Ishikawa (cell line): ENCODE results near the gene CLEC10A.

Experiments used
- CREB1 ChIP-seq: IDR thresholded peaks from 2 replicates; pipeline ENCODE4 v1.6.1; 2012; ENCODE audit warnings: low read depth
- MAX ChIP-seq: IDR thresholded peaks from 2 replicates; pipeline ENCODE4 v1.6.1; 2012
- TF ChIP-seq, protein P1 (sequence below): IDR thresholded peaks from 2 replicates; pipeline ENCODE4 v1.6.1; 2012; ENCODE audit warnings: low read depth, mild to moderate bottlenecking

DNA sequence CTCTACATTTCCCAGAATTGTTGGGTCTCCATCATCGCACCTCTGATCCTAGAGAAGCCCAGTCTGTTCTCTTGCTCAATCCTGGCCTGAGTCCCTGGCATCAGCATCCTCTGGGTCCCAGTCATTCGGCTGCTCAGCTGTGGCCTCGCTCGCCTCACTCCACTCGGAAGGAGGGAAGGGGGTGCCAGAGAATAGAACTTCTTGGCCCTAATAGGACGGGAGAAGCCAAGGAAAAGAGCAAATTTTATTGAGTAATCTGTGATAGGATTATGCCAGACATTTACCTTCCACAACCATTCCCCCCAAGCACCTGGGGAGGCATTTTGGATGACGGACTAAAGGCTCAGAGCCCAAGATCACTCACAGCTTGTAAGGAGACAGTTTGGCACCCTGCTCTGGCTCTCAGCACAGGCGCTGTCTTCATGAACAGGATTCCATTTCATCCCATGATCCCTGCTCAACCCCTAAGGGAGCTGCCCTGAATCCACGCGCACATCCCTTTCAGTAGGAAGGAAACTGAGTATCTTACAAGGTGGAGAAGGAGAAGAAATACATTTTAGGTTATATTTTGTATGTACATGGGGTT lies 498 bp upstream of the CLEC10A start:
- TF ChIP-seq MAX (no peak), CREB1 (no peak)
- TF ChIP-seq, protein P1, sequence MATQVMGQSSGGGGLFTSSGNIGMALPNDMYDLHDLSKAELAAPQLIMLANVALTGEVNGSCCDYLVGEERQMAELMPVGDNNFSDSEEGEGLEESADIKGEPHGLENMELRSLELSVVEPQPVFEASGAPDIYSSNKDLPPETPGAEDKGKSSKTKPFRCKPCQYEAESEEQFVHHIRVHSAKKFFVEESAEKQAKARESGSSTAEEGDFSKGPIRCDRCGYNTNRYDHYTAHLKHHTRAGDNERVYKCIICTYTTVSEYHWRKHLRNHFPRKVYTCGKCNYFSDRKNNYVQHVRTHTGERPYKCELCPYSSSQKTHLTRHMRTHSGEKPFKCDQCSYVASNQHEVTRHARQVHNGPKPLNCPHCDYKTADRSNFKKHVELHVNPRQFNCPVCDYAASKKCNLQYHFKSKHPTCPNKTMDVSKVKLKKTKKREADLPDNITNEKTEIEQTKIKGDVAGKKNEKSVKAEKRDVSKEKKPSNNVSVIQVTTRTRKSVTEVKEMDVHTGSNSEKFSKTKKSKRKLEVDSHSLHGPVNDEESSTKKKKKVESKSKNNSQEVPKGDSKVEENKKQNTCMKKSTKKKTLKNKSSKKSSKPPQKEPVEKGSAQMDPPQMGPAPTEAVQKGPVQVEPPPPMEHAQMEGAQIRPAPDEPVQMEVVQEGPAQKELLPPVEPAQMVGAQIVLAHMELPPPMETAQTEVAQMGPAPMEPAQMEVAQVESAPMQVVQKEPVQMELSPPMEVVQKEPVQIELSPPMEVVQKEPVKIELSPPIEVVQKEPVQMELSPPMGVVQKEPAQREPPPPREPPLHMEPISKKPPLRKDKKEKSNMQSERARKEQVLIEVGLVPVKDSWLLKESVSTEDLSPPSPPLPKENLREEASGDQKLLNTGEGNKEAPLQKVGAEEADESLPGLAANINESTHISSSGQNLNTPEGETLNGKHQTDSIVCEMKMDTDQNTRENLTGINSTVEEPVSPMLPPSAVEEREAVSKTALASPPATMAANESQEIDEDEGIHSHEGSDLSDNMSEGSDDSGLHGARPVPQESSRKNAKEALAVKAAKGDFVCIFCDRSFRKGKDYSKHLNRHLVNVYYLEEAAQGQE = no peak
